NCI-H2196 (cell line): ENCODE measurements around the gene SIRT1.
"Not testable (repeated sequence)": the region's sequence is repeated elsewhere in the genome, so short reads cannot be mapped to it uniquely, and the experiment has no call there.

Experiments
- DNase-seq: peaks from one replicate; lab custom pipeline; 2025; ENCODE audit not compliant: unreplicated experiment; lab: John Stamatoyannopoulos, UW

The SIRT1 gene

DNA sequence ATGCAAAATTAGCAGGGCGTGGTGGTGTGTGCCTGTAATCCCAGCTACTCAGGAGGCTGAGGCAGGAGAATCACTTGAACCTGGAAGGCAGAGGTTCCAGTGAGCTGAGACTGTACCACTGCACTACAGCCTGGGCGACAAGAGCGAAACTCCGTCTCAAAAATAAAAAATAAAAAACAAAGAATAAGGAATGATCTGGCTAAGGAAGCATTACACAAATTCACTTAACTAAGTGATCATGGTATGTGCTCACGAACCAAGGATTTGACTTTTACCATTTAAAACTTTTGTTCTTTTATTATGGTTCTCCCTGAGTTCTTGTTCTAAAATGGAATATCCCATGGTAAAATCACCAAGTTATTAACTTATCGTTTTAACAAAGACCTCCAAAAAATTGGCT, 71.2 kb downstream of the SIRT1 start:
- no peak for DNase-seq

DNA sequence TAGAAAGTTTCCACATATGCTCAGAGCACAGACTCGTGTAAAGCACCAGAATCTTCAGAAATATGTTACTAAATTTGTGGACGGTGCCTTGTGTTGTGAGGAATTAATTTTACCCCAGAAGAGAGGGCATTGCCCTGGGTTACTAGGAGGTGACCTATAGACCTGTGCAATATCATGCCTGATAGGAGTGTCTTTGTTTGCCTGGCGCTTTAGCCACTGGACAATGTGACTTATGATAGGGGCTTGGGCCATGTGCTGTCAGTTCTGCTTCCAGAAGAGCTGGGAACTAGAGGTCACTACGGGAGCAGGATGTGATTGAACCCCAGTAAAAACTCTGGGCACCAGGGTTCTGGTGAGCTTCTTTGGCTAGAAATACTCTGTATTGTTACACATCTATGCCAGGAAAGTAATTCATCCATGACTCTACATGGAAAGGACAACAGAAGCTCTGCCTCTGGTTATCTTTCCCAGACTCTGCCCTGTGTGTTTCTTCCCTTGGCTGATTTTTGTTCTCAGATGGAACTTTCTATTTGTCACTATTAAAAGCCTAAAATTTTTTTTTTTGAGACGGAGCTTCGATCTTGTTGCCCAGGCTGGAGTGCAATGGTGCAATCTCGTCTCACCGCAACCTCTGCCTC, 75.5 kb downstream of the SIRT1 start:
- DNase-seq: no peak

DNA sequence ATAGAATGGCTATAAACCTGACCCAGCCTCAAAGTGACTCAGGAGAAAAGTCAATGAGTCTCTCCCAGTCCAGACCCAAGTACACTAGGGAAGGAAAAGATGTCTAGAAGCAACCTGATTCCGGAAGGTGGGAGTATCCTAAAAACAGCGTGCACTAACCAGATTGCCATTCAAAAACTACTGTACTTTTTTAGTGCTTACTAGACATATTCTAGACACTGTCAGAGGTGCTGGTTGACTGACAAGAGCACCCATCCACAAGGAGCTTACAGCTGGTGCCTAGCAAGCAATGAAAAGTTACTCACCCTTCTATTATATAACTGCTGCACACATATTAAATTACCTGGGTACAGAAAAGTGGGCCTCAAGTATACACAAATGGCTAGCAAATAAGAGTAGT, 81.0 kb downstream of the SIRT1 start:
- no peak for DNase-seq

DNA sequence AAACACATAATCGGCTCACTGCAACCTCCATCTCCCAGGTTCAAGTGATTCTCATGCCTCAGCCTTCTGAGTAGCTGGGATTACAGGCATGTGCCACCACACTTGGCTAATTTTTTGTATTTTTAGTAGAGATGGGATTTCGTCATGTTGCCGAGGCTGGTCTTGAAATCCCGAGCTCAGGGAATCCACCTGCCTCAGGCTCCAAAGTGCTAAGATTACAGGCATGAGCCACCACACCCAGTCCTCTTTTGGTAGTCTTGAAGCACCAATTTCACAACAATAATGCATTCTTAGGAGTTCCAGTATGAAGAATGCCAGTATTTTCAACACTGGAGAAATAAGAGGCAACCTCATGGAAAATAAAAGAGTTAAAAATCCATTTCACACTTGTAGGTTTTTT, 81.6 kb downstream of the SIRT1 start:
- DNase-seq: not testable (repeated sequence)
